Fibroblast of mammary gland (primary cell): ENCODE measurements around the gene CWC15.
"Not testable (repeated sequence)": the region's sequence is repeated elsewhere in the genome, so short reads cannot be mapped to it uniquely, and the experiment has no call there.

ENCODE experiments used
- DNase-seq: peaks from one replicate; pipeline ENCODE4 v3.0.0-alpha.2; 2010; ENCODE audit warnings: low read depth
- H3K4me3 ChIP-seq: 2 replicates; pipeline ENCODE4 v1.5.1; 2011; ENCODE audit warnings: low read depth, mild to moderate bottlenecking, low read length, moderate library complexity; ENCODE audit not compliant: control insufficient read depth
- TF ChIP-seq, protein P1 (sequence below): conservative IDR thresholded peaks from 2 replicates; pipeline ENCODE4 v1.5.1; 2011; ENCODE audit warnings: low read depth, low read length, inconsistent platforms; ENCODE audit not compliant: control insufficient read depth, insufficient read depth

The CWC15 gene

GRCh38 chr11:94939346-94939745 lies 34.0 kb downstream of the CWC15 start:
- no peak for DNase-seq
- no peak overlapping the region for H3K4me3 ChIP-seq
- TF ChIP-seq, protein P1, sequence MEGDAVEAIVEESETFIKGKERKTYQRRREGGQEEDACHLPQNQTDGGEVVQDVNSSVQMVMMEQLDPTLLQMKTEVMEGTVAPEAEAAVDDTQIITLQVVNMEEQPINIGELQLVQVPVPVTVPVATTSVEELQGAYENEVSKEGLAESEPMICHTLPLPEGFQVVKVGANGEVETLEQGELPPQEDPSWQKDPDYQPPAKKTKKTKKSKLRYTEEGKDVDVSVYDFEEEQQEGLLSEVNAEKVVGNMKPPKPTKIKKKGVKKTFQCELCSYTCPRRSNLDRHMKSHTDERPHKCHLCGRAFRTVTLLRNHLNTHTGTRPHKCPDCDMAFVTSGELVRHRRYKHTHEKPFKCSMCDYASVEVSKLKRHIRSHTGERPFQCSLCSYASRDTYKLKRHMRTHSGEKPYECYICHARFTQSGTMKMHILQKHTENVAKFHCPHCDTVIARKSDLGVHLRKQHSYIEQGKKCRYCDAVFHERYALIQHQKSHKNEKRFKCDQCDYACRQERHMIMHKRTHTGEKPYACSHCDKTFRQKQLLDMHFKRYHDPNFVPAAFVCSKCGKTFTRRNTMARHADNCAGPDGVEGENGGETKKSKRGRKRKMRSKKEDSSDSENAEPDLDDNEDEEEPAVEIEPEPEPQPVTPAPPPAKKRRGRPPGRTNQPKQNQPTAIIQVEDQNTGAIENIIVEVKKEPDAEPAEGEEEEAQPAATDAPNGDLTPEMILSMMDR, result no peak

DNA sequence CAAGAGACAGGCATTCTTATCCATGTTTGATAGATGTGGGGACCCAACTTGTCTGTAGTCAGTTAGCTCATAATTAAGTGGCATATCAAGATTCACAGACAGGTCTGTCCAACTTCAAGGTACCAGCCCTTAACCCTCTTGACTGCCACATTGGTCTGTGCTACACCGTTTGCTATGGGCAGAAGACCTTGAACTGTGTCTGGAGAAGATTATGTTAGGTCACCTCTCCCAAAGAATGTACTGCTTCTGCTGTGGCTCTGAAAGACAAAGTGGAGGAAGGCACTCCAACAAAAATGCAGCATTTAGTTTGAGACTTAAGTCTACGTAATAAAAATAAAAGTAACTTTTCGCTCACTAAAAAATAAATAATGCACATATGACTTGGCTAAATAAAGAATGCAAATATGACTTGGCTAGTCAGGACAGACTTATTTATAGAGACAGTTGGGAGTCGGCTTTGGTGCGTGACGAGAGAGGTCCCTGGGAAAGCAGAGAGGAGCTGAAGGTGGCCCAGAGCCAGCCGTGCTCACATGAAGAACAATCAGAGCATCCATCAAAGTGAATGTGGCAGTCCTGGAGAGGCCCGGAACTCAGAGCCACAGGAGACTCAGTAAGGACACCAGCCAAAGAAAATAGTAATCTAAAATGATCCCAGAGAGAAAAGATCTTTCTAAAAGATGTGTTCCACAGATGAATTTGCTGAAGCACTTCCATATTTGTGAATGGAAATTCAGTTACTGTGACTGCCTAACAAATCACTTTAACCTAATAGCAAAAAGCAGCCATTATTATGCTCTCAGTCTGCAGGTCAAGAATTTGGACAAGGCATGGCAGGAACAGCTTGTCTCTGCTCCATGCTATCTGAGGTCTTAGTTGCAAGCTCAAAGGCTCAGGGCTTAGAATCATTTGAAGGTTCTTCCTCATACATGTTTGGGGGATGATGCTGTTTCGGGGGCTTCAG lies 35.0 kb downstream of the CWC15 start:
- no peak overlapping the region for H3K4me3 ChIP-seq
- peak; percentile 97 for DNase-seq
- TF ChIP-seq, protein P1, result no peak

DNA sequence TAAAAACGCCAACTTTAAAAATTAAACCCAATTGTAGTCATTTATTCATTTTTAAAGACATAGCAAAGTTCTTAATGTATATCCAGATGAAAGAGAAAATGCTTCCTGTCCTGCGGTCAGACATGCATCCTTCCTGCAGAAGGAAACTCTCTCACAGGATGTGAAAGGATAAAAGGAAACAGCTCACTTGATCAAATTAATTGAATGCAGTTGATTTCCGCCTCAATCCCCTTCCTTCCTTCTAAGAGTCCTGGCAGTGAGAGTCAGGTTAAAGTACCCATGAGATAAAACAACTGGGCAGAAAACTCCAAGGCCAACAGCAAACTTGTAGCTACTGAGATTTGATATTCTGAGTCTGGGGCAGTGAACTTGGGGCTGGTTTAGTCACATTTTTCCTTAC lies 38.5 kb downstream of the CWC15 start:
- H3K4me3 ChIP-seq, result no peak overlapping the region
- TF ChIP-seq, protein P1, result no peak
- peak; percentile 19 for DNase-seq

DNA sequence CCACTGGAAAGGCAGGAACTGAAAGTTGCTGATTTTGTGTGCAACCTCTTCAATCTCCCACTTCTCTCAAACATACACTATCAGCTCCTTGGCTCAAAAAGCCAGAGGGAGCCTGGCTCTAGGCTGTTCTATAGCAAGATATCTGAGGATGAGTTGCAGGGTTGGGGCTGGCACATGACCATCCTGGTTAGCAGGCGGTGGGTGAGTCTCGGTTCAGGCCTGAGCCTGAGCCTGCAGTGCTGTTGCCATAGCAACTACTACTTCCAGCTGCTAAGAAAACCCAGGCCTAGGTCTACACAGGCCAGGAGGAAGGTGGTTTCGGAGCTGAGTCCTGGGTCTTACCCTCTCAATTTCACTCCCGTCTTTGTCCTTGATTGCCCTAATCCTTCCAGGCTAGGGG lies 39.0 kb downstream of the CWC15 start:
- peak; percentile 72 for DNase-seq
- TF ChIP-seq, protein P1, result no peak
- no peak overlapping the region for H3K4me3 ChIP-seq

- TF ChIP-seq, protein P1, result no peak
- peak; percentile 98 for DNase-seq
- no peak overlapping the region for H3K4me3 ChIP-seq
These were observed 39.9 kb downstream of the CWC15 start for GRCh38 chr11:94933223-94934130.

DNA sequence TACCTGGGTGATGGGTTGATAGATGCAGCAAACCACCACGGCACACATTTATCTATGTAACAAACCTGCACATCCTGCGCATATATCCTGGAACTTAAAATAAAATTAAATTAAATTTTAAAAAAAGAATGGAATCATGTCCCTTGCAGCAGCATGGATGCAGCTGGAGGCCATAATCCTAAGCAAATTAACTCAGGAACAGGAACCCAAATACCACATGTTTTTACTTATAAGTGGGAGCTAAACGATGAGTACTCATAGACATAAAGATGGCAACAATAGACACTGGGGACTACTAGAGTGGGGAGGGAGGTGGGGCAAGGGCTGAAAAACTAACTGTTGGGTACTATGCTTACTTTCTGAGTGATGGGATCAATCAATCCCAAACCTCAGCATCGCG lies 40.9 kb downstream of the CWC15 start:
- TF ChIP-seq, protein P1, result no peak
- H3K4me3 ChIP-seq, result no peak overlapping the region
- peak; percentile 53 for DNase-seq

- H3K4me3 ChIP-seq, DNase-seq: not testable (repeated sequence)
These were observed 41.3 kb downstream of the CWC15 start for GRCh38 chr11:94932072-94932471.
